K562 (cell line): ENCODE results near the gene FSTL4.

ENCODE experiments used
- E2F4 ChIP-seq: sonication (generic); formaldehyde crosslinking; IDR thresholded peaks from 2 replicates; pipeline ENCODE4 v1.8.0; 2022; ENCODE audit warnings: mild to moderate bottlenecking, low read depth, missing genetic modification reagents
- ZNF79 ChIP-seq: fragments of 250-450 bp; sonication (Bioruptor Pico); IDR thresholded peaks from 2 replicates; pipeline ENCODE4 v1.4.0; 2020; ENCODE audit warnings: low read depth, mild to moderate bottlenecking, moderate library complexity
- TF ChIP-seq, protein P1 (sequence below), 2 experiments: IDR thresholded peaks; 2 replicates each; pipeline ENCODE4 v1.6.1; 2012; ENCODE audit warnings: improper control_type of control experiment in 2 of 2, low read depth in 2 of 2, low read length in 2 of 2, borderline replicate concordance in 1 of 2

DNA sequence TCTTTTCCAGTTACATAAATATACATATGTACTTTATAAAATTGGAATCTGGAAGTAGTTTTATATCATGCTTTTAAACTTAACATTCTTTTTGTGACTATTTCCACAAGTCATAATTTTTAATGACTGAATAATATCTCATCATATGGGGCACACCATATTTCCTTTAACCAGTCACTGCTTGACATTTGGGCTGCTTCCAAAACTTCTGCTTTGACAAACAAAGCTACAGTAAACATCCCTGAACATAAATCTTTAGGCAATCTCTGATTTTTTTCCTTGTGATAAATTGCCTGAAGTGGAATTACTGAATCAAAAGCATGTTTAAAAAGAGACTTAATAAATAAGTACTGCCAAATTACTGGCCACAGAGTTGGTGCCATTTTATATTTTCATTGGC lies 178.0 kb downstream of the FSTL4 start:
- TF ChIP-seq E2F4 (CRISPR knock-in tag) (no peak), ZNF79 (no peak)
- TF ChIP-seq, protein P1, sequence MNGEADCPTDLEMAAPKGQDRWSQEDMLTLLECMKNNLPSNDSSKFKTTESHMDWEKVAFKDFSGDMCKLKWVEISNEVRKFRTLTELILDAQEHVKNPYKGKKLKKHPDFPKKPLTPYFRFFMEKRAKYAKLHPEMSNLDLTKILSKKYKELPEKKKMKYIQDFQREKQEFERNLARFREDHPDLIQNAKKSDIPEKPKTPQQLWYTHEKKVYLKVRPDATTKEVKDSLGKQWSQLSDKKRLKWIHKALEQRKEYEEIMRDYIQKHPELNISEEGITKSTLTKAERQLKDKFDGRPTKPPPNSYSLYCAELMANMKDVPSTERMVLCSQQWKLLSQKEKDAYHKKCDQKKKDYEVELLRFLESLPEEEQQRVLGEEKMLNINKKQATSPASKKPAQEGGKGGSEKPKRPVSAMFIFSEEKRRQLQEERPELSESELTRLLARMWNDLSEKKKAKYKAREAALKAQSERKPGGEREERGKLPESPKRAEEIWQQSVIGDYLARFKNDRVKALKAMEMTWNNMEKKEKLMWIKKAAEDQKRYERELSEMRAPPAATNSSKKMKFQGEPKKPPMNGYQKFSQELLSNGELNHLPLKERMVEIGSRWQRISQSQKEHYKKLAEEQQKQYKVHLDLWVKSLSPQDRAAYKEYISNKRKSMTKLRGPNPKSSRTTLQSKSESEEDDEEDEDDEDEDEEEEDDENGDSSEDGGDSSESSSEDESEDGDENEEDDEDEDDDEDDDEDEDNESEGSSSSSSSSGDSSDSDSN (IDR thresholded peaks at IDR 0.05; ENCODE audit: borderline replicate concordance in 1 of 2, low read depth in 2 of 2, low read length in 2 of 2), result no peak
